ENCODE data around the gene ATP6V1G3.
"Not testable (repeated sequence)": the region's sequence is repeated elsewhere in the genome, so short reads cannot be mapped to it uniquely, and the experiment has no call there.

The ATP6V1G3 gene

DNA sequence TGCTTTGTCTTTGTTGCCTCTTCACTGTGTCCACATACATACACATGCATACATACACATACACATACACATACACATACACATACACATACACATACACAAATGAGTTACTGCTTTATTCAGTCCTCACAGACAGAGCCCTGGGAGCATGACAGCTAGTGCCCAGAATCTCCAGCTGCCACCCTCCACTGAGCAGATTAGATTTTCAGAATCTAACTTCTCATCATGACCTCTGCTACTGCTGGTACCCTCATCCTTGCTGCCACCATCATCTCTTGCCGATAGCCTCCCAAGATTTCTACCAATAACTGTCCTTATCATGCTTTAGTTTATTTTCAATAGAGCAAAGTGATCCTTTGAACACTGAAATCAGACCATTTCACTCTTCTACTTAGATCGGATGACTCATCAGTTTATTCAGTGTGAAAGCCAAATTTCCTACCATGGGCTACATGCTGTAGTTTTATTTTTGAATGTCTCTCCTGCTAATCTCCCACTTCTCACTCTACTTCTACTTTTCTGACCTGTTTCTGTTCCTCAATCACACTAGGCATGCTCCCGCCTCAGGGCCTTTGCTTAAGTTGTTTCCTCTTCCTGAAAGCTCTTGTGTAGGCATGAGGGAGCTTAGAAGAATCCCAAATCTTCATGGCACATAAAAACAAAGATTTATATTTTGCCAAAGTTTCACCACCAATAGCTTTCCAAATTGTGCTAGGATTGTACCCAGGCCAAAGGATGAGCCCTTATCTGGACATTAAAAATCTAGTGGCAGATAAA is 43.0 kb downstream of the ATP6V1G3 start:
- DNase-seq (ENCODE audit: low spot score): no peak

DNA sequence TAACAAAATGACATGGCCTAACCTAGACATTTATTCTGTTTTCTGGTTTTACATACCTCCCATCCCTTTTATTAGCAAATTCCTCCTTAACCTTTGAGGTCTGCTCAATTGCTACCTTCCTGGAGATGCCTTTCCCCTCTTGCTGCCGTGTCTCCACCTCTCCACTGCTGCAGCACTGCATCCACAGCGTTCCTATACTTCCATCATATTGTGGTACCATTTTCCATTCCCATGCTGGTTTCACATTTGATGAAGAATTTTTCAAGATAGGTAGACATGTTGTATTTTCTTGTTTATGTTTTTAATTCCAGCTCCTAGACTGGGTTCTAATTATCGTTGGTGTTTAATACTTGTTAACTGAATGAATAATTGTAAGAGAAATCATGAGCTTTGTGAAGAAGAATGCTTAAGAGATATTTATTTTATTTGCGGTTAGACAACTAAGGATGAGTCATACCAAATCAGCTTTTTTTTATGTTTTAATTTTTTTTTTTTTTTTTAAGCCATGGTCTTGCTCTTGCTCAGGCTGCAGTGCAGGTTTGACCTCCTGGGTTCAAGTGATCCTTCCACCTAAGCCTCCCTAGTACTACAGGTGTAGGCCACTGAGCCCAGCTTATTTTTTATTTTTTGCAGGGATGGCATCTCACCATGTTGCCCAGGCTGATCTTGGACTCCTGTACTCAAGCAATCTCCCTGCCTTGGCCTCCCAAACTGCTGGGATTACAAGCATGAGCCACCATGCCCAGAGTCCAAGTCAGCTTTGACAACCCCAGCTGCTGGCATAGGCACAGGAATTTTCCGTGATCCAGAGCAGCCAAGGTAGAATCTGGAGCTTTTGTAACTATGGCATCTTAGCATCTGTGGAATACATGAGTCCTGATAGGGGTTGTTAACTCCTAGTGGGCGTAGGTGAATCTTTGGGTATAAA is 44.0 kb downstream of the ATP6V1G3 start:
- DNase-seq (ENCODE audit: low spot score): no peak

DNA sequence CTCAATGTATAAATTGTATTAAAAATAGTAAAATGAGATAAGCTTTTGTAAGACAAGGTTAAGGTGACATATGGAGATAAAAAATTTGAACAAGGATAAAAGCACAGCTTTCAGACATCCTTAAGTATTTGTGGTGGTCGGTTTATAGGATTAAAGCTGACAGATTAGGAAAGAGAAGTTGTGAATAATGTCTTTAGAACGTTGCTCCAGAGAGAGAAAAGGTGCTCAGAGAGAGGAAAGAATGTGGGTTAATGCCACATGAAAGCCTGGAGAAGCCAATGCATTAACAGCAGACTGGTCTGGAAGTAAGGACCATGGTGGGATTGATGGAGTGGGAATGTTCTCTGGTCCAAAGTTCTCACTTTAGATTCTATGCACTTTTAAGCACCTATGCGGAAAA is 44.8 kb downstream of the ATP6V1G3 start:
- no peak for DNase-seq (ENCODE audit: low spot score)

- no peak for DNase-seq (ENCODE audit: low spot score)
Measured at GRCh38 chr1:198494658-198495103, 45.8 kb downstream of the ATP6V1G3 start.

DNA sequence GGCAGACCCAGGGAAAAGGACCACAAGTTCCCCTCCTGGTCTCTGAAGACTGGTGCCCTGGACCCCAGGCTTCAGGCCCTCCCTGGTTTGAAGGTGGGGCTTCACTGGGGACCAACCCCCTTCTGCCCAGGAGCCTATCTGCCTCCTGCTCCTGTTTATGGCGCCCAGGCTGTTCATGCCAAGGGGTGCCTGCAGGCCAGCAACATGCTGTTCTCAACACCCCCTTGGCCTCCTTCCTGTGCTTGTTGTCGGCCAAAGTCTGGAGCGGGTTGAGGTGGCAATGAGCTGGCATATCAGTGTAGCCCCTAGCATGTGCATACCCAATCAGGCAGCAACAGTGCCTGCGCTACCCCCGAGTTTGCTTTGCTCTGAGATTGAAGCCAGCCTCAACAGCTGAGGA is 46.3 kb downstream of the ATP6V1G3 start:
- no peak for DNase-seq (ENCODE audit: low spot score)

DNA sequence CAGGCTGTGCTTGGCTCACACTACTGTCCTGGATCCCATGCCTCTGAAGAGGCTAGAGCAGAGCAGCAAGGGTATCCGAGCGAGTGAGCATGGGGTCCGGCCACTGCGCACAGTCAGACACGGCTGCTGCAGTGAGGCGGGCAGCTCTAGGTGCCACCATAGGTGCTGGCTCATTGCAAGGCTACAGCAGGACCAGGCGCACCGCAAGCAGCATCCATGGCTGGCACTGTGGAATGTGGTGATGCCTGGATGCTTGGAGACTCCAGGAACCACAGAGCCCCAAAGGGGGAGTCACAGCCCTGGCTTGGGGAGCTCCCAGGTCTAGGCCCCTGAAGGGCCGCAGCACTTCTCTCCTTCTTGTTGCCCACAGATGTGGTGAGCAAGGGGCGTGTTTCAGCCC is 47.2 kb downstream of the ATP6V1G3 start:
- no peak for DNase-seq (ENCODE audit: low spot score)

DNA sequence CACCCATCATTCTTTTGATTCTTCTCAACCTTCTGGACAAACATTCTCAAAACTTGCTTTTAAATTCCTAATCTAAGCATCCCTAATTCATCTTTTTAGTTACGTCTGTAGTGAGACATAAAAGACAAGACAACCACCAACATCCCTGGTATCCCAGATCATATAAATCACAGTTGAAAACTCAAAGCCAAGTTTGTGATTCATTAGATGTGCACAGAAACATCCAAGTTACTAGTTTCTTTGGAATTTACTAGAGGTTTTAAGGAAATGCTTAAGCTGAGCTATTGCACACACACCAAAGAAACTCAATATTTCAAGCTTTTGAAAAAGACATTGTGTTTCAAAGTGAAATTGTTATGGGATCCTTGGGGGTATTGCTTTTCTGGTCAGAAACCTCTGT is 47.6 kb downstream of the ATP6V1G3 start:
- no peak for DNase-seq (ENCODE audit: low spot score)

- DNase-seq (ENCODE audit: low spot score): no peak
Measured at GRCh38 chr1:198491596-198491995, 48.9 kb downstream of the ATP6V1G3 start.

DNA sequence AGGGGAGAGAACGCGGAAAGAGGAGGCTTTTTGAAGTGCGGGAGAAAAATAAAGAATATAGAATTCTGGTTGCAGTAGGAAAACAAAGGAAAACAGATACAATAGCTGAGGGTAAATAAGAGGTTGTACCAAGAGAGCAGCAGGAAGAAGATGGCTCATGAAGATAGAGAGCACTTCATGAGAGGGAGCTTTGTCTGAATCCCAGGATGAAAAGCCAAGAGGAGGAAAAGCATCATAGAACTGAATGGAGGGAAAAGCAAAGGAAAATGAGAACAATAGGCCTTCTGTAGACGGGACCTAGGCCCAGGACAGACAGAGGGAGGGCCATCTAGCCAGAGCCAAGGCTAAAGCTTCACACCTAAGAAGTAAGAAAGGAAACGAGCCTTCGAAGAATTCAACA is 49.5 kb downstream of the ATP6V1G3 start:
- DNase-seq (ENCODE audit: low spot score): no peak

DNA sequence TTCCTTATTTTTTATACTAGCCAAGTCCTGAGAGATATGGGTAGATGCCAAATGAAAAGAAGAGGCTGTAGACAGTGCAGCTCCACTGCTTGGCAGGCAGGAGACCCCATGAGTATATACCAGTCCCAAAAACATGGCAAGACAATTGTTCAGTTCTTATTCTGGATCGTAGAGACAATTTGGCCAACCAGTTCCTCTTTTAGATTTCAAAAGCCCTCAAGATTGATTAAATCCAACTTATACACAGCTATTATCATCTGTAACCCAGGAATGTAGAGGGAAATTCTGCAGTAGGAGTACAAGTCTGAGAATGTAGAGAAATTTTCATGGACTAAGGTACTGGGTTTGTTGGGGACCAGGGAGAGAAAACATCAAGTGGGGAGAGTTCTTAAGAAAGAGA is 50.3 kb downstream of the ATP6V1G3 start:
- DNase-seq (ENCODE audit: low spot score): no peak

- no peak for DNase-seq (ENCODE audit: low spot score)
Measured at GRCh38 chr1:198486903-198487302, 53.6 kb downstream of the ATP6V1G3 start.

DNA sequence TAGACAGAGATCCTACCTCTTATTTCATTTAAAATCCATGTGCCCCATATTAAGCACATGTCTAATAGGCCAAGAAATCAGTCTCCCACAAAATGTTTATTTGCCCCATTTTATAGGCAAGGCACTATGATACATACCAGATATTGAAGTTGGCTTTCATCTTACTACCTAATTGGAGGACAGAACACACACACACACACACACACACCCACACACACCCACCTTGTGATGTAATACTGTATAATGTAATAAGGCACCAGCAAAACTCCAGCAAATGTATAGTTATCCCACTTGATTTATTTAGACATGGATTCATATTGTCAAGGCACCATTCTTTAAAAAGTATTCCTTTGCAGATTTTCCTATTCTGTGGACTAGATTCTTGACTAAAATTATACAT is 56.8 kb downstream of the ATP6V1G3 start:
- DNase-seq (ENCODE audit: low spot score): no peak

- no peak for DNase-seq (ENCODE audit: low spot score)
Measured at GRCh38 chr1:198483006-198483405, 57.5 kb downstream of the ATP6V1G3 start.

GRCh38 chr1:198481661-198482060 is 58.8 kb downstream of the ATP6V1G3 start:
- DNase-seq (ENCODE audit: low spot score): no peak

DNA sequence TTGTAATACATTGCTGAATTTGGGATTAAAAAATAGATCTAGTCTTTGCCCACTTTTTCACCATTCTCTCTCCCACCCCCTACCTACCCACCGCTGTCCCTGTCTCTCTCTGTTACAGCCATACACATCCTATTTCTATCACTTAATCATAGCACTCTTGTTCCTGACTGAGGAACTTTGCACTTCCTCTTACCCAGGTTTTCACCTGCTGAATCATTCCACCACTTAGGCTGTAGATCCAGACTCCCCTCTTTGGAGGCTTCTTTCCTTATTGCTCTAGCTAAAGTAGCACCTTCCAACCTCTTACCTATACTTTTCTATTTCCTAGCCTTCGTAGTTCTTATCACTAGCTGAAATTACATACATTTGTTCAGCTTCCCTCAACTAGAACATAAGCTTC is 59.6 kb downstream of the ATP6V1G3 start:
- no peak for DNase-seq (ENCODE audit: low spot score)

DNA sequence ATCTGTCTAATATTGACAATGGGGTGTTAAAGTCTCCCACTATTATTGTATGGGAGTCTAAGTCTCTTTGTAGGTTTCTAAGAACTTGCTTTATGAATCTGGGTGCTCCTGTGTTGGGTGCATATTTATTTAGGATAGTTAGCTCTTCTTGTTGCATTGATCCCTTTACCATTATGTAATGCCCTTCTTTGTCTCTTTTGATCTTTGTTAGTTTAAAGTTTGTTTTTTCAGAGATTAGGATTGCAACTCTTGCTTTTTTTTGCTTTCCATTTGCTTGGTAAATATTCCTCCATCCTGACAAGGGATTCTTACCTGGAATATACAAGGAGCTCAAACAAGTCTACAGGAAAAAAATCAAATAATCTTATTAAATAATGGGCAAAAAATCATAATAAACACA is 63.1 kb downstream of the ATP6V1G3 start:
- not testable (repeated sequence) for DNase-seq (ENCODE audit: low spot score)
